NCI-H2227 (cell line): ENCODE measurements around the gene TRDN.
"Not testable (repeated sequence)": the region's sequence is repeated elsewhere in the genome, so short reads cannot be mapped to it uniquely, and the experiment has no call there.

ENCODE experiments used
- DNase-seq: peaks from one replicate; lab custom pipeline; 2025; ENCODE audit not compliant: unreplicated experiment; lab: John Stamatoyannopoulos, UW

The TRDN gene

DNA sequence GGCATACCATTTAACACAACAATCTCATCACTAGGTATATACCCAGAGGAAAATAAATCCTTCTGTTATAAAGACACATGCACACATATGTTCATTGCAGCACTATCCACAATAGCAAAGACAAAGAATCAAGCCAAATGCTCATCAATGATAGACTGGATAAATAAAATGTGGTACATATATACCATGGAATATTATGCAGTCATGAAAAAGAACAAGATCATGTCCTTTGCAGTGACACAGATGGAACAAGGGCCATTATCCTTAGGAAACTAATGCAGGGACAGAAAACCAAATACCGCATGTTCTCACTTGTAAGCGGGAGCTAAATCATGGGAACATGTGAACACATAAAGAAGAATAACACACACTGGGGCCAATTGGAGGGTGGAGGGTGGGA lies 322.3 kb downstream of the TRDN start:
- not testable (repeated sequence) for DNase-seq

DNA sequence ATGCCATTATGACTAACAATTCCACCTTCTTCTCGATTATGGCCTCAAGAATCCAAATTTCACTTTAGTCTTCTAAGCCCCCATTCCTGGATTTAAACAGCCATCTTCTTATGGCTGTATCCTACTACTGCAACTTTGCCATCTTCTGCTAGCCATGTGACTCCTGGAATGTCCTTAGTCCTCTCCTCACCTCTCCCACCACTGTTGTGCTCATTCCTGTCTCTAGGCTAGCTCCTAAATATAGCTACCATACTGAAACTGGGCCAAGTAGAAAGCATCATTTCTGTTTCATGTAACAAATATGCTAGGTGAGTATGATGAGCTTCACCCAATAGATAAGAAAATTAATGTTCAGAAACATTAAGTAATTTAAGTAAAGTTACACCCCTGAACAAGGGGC lies 327.6 kb downstream of the TRDN start:
- no peak for DNase-seq

DNA sequence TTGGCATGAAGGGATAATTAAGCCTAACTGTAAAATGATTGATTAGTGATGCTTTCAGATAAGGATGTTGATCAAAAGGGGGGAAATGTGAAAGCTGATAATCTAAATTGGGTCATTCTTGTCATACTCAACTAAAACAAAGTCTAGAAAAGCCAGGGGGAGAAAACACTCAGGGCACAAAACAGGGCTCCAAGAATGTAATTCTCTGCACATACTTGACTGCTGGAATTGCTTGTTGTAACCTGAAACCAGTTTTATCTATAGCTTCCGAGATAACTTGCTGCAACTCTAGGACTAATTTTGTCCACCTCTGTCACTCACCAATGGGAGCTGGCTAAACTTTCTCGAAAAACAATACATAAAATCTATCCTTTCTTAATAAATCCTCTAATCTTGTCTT lies 330.4 kb downstream of the TRDN start:
- DNase-seq, result no peak

DNA sequence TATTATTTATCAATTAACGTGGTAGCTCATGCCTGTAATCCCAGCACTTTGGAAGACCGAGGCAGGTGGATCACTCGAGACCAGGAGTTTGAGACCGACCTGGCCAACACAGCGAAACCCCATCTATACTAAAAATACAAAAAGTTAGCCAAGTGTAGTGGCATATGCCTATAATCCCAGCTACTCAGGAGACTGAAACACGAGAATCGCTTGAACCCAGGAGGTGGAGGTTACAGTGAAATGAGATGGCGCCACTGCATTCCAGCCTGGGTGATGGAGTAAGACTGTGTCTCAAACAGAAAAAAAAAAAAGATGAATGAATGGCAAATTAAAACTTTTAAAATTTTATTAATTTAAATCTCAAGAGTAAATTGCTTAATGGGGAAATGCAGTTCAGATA lies 341.1 kb downstream of the TRDN start:
- no peak for DNase-seq

DNA sequence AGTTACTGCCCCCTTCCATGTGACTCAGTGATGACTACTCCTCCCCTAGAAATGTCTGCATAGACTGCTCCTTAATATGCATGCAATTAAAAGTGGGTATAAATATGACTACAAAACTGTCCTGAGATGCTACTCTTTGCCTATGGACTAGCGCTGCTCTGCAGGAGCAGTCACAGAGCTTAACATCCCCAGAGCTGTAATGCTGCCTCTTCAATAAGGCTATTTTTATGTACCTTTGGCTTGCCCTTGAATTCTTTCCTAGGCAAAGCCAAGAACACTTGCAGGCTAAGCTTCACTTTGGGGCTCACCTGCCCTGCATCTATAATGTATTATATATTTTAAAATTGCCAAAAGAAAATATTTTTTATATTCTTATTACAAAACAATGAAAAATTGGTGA lies 341.6 kb downstream of the TRDN start:
- no peak for DNase-seq

DNA sequence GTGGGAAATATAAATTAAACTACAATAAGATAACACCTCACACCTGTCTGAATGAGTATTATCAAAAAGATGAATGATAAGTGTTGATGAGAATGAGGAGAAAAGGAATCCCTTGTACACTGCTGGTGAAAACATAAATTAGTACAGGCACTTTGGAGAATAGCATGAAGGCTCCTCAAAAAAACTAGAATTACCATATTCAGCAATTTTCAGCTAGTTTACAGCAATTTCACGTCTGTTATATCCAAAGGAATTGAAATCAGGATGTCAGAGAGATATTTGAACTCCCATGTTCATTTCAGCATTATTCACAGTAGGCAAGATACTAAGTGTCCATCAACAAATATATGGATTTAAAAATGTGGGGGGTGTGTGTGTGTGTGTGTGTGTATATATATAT lies 348.1 kb downstream of the TRDN start:
- DNase-seq, result no peak

DNA sequence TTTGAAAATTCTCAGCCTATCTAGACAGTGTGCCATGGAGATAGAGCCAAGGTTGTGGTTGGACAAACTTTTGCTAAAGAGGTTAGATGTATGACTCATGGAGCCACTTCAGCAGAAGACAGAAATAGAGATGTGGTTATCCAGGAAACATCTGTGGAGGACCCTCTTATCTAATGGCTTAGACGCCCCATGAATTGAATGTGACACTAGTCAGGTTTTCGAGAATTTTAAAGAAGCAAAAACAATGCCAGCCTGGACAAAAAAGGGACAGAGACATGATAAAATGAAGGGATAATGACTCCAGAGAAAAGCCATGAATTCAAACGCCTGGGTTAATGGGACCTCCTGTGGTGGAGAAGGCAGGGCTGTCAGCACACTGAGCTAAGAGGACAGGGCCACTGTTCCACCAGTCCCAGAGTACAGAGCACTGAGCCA lies 360.2 kb downstream of the TRDN start:
- no peak for DNase-seq

DNA sequence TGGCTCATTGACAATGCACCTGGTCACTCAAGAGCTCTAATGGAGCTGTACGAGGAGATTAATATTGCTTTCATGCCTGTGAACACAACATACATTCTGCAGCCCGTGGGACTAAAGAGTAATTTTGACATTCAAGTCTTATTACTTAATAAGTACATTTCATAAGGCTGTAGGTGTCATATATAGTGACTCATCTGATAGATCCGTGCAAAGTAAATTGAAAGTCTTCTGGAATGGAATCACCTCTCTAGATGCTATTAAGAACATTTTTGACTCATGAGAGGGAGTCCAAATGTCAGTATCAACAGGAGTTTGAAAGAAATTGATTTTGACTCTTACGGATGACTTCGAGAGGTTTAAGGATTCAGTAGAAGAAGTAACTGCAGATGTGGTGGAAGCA lies 372.8 kb downstream of the TRDN start:
- no peak for DNase-seq

DNA sequence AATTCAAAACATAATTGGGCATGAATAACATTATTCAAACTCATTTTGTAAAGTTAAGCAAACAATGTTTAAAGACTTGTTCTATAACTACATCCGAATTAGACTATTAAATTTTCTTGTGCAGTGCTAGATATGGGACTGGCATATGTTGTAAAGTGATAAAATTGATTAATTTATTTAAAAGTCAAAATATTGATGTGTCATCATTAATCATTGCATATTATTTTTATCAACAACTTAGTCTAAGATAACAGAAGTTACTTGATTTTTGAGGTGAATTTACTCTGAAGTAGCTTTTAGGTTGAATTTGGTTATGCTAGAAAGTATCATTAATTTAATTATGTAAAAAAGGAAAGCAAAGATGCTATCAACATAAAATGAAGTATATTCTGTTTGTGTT lies 396.1 kb downstream of the TRDN start:
- DNase-seq, result no peak

DNA sequence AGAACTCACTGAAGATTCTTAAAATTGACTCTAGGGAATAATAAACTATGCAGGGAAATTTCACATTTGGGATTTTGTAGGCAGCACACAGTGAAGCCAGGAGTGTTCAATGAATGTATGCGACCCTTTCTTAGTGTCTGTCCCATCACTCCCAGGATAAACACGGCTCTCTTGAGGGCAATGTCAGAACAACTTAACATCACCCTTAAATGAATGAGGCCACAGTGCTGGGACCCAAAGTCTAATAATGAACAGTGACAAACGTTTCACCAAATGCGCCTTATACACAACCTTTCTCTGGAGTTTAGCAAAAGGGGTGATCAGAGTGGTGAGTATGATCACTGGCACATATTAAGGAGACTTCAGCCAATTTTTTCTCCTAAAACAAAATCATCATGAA lies 403.4 kb downstream of the TRDN start:
- no peak for DNase-seq

DNA sequence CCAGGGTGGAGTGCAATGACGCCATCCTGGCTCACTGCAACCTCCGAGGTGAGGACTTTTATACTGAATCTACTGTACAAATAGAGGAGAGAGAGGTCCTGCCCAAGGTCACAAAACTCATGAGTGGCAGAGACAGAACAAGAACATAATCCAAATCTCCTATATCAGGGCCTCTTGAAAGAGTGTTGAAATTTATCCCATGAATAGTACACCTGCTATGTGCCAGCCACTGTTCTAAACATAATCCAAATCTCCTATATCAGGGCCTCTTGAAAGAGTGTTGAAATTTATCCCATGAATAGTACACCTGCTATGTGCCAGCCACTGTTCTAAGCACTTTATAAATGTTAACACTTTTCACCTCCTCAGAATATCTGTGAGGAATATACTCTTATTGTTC lies 409.0 kb downstream of the TRDN start:
- DNase-seq, result not testable (repeated sequence)

DNA sequence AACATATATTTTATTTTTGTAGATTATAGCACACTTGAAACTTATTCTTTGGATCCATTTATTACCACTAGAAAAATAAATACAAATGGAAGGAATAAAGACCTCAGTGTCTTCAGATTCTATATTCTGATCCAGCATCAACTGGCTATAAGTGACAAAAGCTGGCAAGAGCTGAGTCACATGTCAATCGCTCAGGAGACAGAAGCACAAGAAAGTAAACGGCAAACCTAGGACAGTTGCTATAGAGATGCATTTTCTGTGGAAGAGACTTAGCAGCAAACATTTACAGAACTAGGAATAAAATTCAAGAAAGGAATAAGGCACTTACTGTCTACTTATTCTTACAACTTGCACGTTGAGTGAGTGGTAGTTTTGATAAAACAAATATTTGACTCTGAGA lies 410.4 kb downstream of the TRDN start:
- no peak for DNase-seq

DNA sequence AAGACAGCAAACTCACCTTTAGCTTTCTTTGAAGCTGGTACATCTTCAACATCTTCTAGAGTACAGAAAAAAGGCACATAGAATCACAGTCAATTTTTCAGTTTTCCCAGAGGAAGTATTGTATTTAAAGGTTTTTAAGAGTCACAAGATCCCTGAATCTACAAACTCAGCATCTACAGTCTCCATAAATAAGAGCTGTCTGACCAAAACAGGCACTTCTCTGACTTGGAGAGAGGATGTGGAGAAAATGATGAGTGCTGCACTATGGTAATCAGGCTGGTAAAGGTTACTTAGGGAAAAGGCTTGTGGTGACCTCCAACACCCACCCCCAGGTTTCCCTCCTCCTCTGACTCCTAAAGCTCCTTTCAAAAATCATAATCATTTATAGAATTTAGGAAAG lies 412.7 kb downstream of the TRDN start:
- DNase-seq, result no peak

DNA sequence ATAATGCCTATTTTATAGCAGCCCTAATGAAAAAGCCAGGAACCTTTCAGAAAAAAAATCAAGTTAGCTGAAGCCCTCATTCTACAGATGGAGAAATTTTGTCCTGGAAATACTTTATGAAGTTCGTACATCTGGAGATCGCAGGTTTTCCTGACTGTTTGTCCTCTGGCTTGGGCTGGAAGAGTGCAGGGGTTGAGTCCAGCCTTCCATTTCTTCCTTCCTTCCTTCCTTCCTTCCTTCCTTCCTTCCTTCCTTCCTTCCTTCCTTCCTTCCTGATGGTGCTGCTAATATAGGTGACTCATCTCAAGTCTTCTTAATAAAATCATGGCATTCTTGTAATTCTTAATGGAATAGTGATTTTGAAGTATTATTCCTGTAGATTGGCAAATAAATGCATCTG lies 413.3 kb downstream of the TRDN start:
- no peak for DNase-seq

DNA sequence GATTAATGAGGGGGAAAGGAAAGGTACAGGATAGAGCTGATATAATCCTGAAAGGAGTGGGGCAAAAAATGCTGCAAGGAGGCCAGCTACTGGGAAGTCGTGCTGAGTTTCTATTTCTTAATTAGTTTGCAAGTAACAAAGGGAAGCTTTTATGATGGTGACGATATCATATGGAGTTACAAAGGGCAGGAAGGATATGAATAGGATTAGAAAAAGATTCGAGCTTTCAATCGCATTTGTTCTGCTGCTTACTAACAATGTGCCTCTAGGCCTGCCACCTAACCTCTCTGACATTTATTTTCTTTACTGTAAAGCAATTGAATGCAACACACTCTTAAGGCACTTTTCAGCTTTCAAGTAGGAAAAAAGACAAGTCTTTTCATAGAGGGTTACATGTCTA lies 421.5 kb downstream of the TRDN start:
- DNase-seq, result no peak

DNA sequence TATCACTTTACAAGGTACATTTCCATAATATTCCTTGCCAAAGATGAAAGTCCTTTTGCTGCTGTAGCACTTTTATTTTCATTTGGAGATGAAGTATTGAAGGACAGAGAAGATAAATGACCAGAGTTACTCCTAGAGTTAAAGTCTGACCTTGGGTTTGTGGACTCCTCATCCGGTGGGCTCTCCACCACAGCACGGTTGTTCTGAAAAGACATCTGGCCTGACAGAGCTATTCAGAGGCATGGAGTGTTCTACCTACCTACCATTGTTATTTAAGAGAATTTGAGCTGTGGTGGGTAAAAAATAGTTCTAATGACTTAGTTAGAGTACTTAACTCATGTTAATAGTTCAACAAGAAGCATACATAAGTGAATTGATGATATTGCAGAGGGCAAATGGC lies 422.3 kb downstream of the TRDN start:
- DNase-seq, result no peak

DNA sequence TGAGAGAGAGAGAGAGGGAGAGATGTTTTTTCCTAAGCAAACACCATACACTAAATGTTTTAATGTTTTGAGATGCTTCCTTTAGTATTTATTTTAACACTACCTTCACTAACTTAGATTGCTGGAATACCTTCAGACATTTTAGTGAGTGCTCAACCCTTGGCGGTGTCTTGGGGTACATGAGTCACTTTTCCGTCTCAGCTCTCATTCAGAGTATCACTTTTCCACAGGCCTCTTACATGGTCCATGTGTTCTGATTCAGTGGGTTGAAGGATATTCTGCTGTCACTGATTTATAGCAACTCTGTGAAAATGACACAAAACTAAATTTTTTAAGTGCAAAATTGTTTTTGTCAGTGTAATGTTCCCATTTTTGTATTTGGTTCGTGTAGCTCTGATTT lies 422.8 kb downstream of the TRDN start:
- no peak for DNase-seq

DNA sequence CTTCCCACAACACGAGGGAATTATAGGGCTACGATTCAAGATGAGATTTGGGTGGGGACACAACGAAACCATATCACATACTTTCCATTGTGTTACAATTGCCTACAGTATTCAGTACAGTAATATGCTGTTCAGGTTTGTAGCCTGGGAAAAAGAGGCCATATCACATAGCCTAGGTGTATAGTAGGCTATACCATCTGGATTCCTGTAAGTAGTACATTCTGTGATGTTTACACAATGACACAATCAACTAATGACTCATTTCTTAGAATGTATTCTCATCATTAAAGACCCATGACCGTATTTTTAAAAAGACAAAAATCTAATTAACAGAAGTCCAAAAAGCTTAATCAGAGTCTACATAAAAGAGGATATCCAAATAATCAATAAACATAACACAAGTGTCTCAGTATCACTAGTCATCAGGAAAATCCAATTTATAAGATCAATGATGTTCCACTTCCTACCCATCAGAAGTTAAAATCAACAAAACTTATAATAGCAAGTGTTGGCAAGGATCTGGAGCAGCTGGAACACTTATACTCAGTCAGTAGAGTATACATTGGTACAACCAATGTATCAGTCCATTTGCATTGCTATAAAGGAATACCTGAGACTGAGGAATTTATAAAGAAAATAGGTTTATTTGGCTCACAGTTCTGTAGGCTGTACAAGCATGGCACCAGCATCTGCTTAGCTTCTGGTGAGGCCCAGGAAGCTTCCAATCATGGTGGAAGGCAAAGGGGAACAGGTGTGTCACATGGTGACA lies 424.8 kb downstream of the TRDN start:
- no peak for DNase-seq

DNA sequence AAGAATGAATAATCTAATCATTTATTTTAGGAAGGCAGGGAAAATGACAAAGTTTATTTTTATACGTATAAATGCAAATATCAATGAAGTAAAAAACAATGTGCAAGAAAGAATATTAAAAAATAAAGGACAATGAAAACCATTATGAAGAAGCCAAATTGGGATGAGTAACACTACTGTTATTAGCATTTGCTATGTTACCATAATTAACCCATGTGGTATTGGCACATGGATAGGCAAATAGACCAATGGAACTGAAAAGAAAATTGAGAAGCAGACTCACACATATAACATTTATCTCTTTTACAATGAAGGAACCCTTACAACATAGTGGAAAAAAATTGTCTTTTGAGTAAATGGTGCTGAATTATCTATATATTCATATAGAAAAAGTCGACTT lies 426.1 kb downstream of the TRDN start:
- DNase-seq, result no peak

DNA sequence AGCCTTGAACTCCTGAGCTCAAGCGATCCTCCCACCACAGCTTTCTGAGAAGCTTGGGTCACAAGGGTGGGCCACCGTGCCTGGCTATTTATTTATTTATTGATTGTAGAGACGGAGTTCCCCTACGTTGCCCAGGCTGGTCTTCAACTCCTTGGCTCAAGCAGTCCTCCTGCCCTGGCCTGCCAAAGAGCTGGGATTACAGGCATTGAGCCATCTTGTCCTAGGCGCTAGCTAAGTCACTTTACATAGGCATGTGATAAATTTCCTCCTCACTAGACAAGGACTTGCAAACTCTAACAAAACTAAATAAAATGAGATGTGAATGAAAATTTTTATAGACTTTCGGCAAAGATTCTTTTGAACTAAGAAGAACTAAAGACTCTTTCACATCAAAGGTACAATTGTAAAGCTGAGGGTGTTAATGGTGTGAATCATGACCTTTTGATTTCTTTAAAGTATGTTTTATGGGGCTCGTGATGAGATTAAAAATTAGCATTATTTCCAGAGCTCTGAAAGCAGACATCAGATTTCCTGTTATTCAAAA lies 428.7 kb downstream of the TRDN start:
- no peak for DNase-seq

DNA sequence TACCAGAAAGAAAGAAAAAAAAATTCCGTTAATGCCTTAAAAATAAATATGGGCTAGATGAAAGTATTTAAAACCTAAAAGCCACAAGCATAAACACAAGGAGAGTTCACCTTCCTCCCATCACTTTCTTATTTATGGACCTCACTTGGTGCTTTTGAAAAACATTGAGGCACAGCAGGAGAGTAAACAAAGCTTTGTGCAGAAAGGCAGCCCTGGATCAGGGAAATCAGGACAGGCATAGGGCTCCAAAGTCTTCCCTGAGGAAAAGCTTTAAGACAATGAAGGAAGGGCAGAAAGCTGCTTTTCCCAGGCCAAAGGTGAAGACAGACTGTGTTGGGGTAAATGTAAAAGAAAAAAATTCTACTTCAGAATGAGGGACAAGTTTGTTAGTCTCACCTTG lies 432.8 kb downstream of the TRDN start:
- no peak for DNase-seq

DNA sequence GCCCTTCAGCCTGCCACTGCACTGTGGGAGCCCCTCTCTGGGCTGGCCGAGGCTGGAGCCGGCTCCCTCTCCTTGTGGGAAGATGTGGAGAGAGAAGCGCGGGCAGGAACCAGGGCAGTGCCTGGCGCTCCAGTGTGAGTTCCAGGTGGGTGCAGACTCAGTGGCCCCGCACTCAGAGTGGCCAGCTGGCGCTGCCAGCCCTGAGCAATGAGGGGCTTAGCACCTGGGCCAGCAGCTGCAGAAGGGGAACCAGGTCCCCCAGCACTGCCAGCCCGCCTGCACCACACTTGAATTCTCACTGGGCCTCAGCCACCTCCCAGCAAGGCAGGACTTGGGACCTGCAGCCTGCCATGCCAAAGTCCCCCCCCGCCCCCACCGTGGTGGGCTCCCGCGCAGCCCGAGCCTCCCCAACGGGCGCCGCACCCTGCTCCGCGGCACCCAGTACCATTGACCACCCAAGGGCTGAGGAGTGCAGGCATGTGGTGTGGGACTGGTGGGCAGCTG lies 434.8 kb downstream of the TRDN start:
- no peak for DNase-seq

DNA sequence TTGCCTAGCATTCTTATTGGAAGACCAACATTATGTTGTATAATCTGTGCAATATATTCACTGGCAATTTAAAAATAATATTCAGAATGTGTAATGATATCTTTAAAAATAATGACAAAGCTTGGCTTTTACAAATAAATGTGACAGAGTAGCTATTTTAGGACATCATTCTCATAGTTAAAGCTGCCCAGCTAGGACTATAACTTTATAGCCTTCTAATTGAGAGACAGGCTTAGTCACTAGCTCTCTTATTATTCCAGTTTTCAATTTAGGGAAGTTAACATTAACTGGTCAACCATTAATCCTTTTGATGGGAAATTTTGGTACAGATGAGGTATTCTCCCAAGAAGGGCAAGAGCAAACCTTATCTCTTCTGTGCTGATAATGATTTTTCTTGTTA lies 443.5 kb downstream of the TRDN start:
- no peak for DNase-seq
